CD4-positive, alpha-beta memory T cell (primary cell): ENCODE measurements around the gene ETNPPL. TPM values are rescaled to one million over a fixed set of nuclear protein-coding genes. Genes with fewer than 3 reads are reported as not detected.
"Not testable (repeated sequence)": the region's sequence is repeated elsewhere in the genome, so short reads cannot be mapped to it uniquely, and the experiment has no call there.

Experiments
- CTCF ChIA-PET: fragments of 350-600 bp; sonication (Branson Sonifier 250); formaldehyde crosslinking; loops from one replicate; lab custom pipeline; 2021; ENCODE audit warnings: inconsistent platforms; ENCODE audit not compliant: partially characterized antibody; lab: Charles Lee
- POLR2A ChIA-PET: fragments of 350-600 bp; sonication (Branson Sonifier 250); formaldehyde crosslinking; loops from one replicate; lab custom pipeline; 2021; ENCODE audit not compliant: partially characterized antibody; lab: Charles Lee
- DNase-seq, 5 donors: peaks; one replicate each; pipeline versions ENCODE4 v3.0.0 to v3.0.0-alpha.2; 2020 to 2022; ENCODE audit warnings: mixed read lengths in 1 of 5
- H3K27ac ChIP-seq: one replicate; pipeline ENCODE4 v1.7.0; 2013; ENCODE audit warnings: low read depth, low read length
- H3K27me3 ChIP-seq: 2 replicates; pipeline ENCODE4 v1.7.0; 2013; ENCODE audit warnings: mild to moderate bottlenecking, low read length, moderate library complexity; ENCODE audit not compliant: insufficient read depth
- H3K36me3 ChIP-seq: 2 replicates; pipeline ENCODE4 v1.7.0; 2013; ENCODE audit warnings: mild to moderate bottlenecking, low read length, moderate library complexity; ENCODE audit not compliant: insufficient read depth
- H3K4me1 ChIP-seq: 2 replicates; pipeline ENCODE4 v1.7.0; 2013; ENCODE audit warnings: mild to moderate bottlenecking, low read length, moderate library complexity; ENCODE audit not compliant: insufficient read depth
- H3K4me3 ChIP-seq, 2 donors: one replicate each; pipeline ENCODE4 v1.7.0; 2013; ENCODE audit warnings: low read length in 2 of 2, mild to moderate bottlenecking in 1 of 2
- H3K9me3 ChIP-seq, 2 donors: one replicate each; pipeline ENCODE4 v1.7.0; 2013; ENCODE audit warnings: low read length in 2 of 2, control low read depth in 1 of 2; ENCODE audit not compliant: control insufficient read depth in 1 of 2
- H3K27ac Mint-ChIP-seq, 7 donors: one replicate each; pipeline ENCODE4 v1.8.0; 2020 to 2021; ENCODE audit warnings: mixed read lengths in 7 of 7, mild to moderate bottlenecking in 6 of 7, inconsistent platforms in 3 of 7, moderate library complexity in 3 of 7
- H3K27me3 Mint-ChIP-seq, 2 donors: one replicate each; pipeline ENCODE4 v1.8.0; 2020 to 2021; ENCODE audit warnings: mixed read lengths in 2 of 2
- H3K36me3 Mint-ChIP-seq, 2 donors: one replicate each; pipeline ENCODE4 v1.8.0; 2020 to 2021; ENCODE audit warnings: mixed read lengths in 2 of 2, inconsistent platforms in 1 of 2, mild to moderate bottlenecking in 1 of 2
- H3K4me1 Mint-ChIP-seq, 4 donors: one replicate each; pipeline ENCODE4 v1.8.0; 2020 to 2021; ENCODE audit warnings: mixed read lengths in 4 of 4, mild to moderate bottlenecking in 1 of 4
- H3K4me3 Mint-ChIP-seq, 8 donors: one replicate each; pipeline ENCODE4 v1.8.0; 2020 to 2021; ENCODE audit warnings: mixed read lengths in 8 of 8, mild to moderate bottlenecking in 7 of 8, moderate library complexity in 6 of 8, inconsistent platforms in 3 of 8
- H3K9me3 Mint-ChIP-seq, 8 donors: one replicate each; pipeline ENCODE4 v1.8.0; 2020 to 2021; ENCODE audit warnings: mixed read lengths in 8 of 8, mild to moderate bottlenecking in 5 of 8, inconsistent platforms in 3 of 8, moderate library complexity in 1 of 8
- intact Hi-C: fragments of 100-400 bp; cut with micrococcal nuclease; formaldehyde crosslinking; loops from one replicate; pipeline ENCODE4 v1.15.1; 2023
- polyA plus RNA-seq, 2 donors: library from polyadenylated mRNA; unstranded; fragments of 300-500 nt; fragmentation: Illumina TruSeq; gene quantifications; one replicate each; pipeline ENCODE4 v1.2.3, GENCODE V29; 2021
- total RNA-seq, 2 experiments: library from RNA; stranded (reverse); gene quantifications; one replicate each; pipeline ENCODE4 v1.2.3, GENCODE V29; 2021

ETNPPL gene
- total and polyA plus RNA-seq, 4 experiments from 2014 or later, result not detected

- H3K4me1 Mint-ChIP-seq, result peaks cover 0 to 1% (median 0%) of the 10 kb centered on the region in 4 donors
- no peak overlapping the region for H3K4me3 ChIP-seq
- ChIA-PET CTCF (no interaction called here), POLR2A (no interaction called here)
- intact Hi-C loops, result no loop called here
- peaks cover 5 to 8% of the 10 kb centered on the region in 2 donors for H3K27me3 Mint-ChIP-seq
- no peaks in the 10 kb centered on the region for H3K9me3 ChIP-seq
- H3K27ac Mint-ChIP-seq, result no peak overlapping the region
- no peaks in the 10 kb centered on the region for H3K27me3 ChIP-seq
- H3K4me3 Mint-ChIP-seq, result no peak overlapping the region
- DNase-seq, result no peak
- no peaks in the 10 kb centered on the region for H3K9me3 Mint-ChIP-seq
- H3K36me3 ChIP-seq, result no peaks in the 10 kb centered on the region
- no peaks in the 10 kb centered on the region for H3K36me3 Mint-ChIP-seq
- H3K27ac ChIP-seq, result no peak overlapping the region
- no peaks in the 10 kb centered on the region for H3K4me1 ChIP-seq
Observed at GRCh38 chr4:108716340-108716739, 46.5 kb downstream of the ETNPPL start.

- Histone ChIP-seq H3K4me1 (no peaks in the 10 kb centered on the region), H3K27ac (no peak overlapping the region), H3K4me3 (no peak overlapping the region), H3K36me3 (no peaks in the 10 kb centered on the region), H3K9me3 (no peaks in the 10 kb centered on the region), H3K27me3 (no peaks in the 10 kb centered on the region)
- no peak overlapping the region for H3K27ac Mint-ChIP-seq
- H3K36me3 Mint-ChIP-seq, result no peaks in the 10 kb centered on the region
- H3K4me3 Mint-ChIP-seq, result no peak overlapping the region
- intact Hi-C loops, result no loop called here
- CTCF ChIA-PET, result no interaction called here
- POLR2A ChIA-PET, result no interaction called here
- H3K9me3 Mint-ChIP-seq, result no peaks in the 10 kb centered on the region
- peaks cover 5 to 8% of the 10 kb centered on the region in 2 donors for H3K27me3 Mint-ChIP-seq
- no peak for DNase-seq
- peaks cover 0 to 1% (median 0%) of the 10 kb centered on the region in 4 donors for H3K4me1 Mint-ChIP-seq
Observed at GRCh38 chr4:108714880-108715279, 48.0 kb downstream of the ETNPPL start.

GRCh38 chr4:108710578-108710977 is 52.3 kb downstream of the ETNPPL start:
- POLR2A ChIA-PET, H3K4me1 Mint-ChIP-seq, DNase-seq, H3K27me3 ChIP-seq, intact Hi-C loops, H3K4me3 ChIP-seq, H3K27me3 Mint-ChIP-seq, H3K4me1 ChIP-seq, H3K36me3 ChIP-seq, H3K9me3 Mint-ChIP-seq, CTCF ChIA-PET, H3K27ac Mint-ChIP-seq, H3K4me3 Mint-ChIP-seq, H3K27ac ChIP-seq, H3K36me3 Mint-ChIP-seq, H3K9me3 ChIP-seq: not testable (repeated sequence)

GRCh38 chr4:108709722-108710121 is 53.1 kb downstream of the ETNPPL start:
- CTCF ChIA-PET, result no interaction called here
- no peak for DNase-seq
- intact Hi-C loops, result no loop called here
- Histone ChIP-seq H3K27me3 (no peaks in the 10 kb centered on the region), H3K36me3 (no peaks in the 10 kb centered on the region), H3K4me3 (no peak overlapping the region), H3K27ac (no peak overlapping the region), H3K9me3 (no peaks in the 10 kb centered on the region), H3K4me1 (no peaks in the 10 kb centered on the region)
- H3K27ac Mint-ChIP-seq, result no peak overlapping the region
- H3K4me1 Mint-ChIP-seq, result no peaks in the 10 kb centered on the region
- no peak overlapping the region for H3K4me3 Mint-ChIP-seq
- no peaks in the 10 kb centered on the region for H3K9me3 Mint-ChIP-seq
- POLR2A ChIA-PET, result no interaction called here
- no peaks in the 10 kb centered on the region for H3K36me3 Mint-ChIP-seq
- peaks cover 0 to 4% of the 10 kb centered on the region in 2 donors for H3K27me3 Mint-ChIP-seq

GRCh38 chr4:108709234-108709633 is 53.6 kb downstream of the ETNPPL start:
- no peaks in the 10 kb centered on the region for H3K4me1 ChIP-seq
- intact Hi-C loops, result no loop called here
- no peaks in the 10 kb centered on the region for H3K36me3 ChIP-seq
- H3K27me3 Mint-ChIP-seq, result peaks cover 0 to 4% of the 10 kb centered on the region in 2 donors
- H3K4me1 Mint-ChIP-seq, result no peaks in the 10 kb centered on the region
- no peaks in the 10 kb centered on the region for H3K27me3 ChIP-seq
- H3K4me3 ChIP-seq, result no peak overlapping the region
- no peaks in the 10 kb centered on the region for H3K9me3 ChIP-seq
- no peaks in the 10 kb centered on the region for H3K9me3 Mint-ChIP-seq
- no peaks in the 10 kb centered on the region for H3K36me3 Mint-ChIP-seq
- no peak overlapping the region for H3K27ac Mint-ChIP-seq
- H3K4me3 Mint-ChIP-seq, result no peak overlapping the region
- DNase-seq, result no peak
- ChIA-PET CTCF (no interaction called here), POLR2A (no interaction called here)
- no peak overlapping the region for H3K27ac ChIP-seq

GRCh38 chr4:108706289-108706688 is 56.6 kb downstream of the ETNPPL start:
- Histone ChIP-seq H3K4me1 (peaks cover 21% of the 10 kb centered on the region), H3K4me3 (no peak overlapping the region), H3K27ac (no peak overlapping the region), H3K36me3 (no peaks in the 10 kb centered on the region), H3K27me3 (no peaks in the 10 kb centered on the region), H3K9me3 (no peaks in the 10 kb centered on the region)
- H3K9me3 Mint-ChIP-seq, result no peaks in the 10 kb centered on the region
- POLR2A ChIA-PET, result no interaction called here
- CTCF ChIA-PET, result interaction anchor here (1.1 kb wide), 1 partner anchor 21 kb away, joined by 3 read pairs; no protein-coding TSS in a partner anchor
- DNase-seq, result no peak
- no peak overlapping the region for H3K4me3 Mint-ChIP-seq
- H3K4me1 Mint-ChIP-seq, result peaks cover 11 to 22% (median 18%) of the 10 kb centered on the region in 4 donors
- intact Hi-C loops, result no loop called here
- H3K36me3 Mint-ChIP-seq, result no peaks in the 10 kb centered on the region
- peaks cover 0 to 2% of the 10 kb centered on the region in 2 donors for H3K27me3 Mint-ChIP-seq
- H3K27ac Mint-ChIP-seq, result no peak overlapping the region

GRCh38 chr4:108703966-108704365 is 58.9 kb downstream of the ETNPPL start:
- ChIA-PET CTCF (no interaction called here), POLR2A (no interaction called here)
- no peak for DNase-seq
- Mint-ChIP-seq H3K36me3 (no peaks in the 10 kb centered on the region), H3K27me3 (peaks cover 0 to 2% of the 10 kb centered on the region in 2 donors), H3K4me1 (peaks cover 17 to 36% (median 28%) of the 10 kb centered on the region in 4 donors), H3K9me3 (no peaks in the 10 kb centered on the region), H3K4me3 (no peak overlapping the region), H3K27ac (no peak overlapping the region)
- no peaks in the 10 kb centered on the region for H3K27me3 ChIP-seq
- no peak overlapping the region for H3K27ac ChIP-seq
- no peak overlapping the region for H3K4me3 ChIP-seq
- no peaks in the 10 kb centered on the region for H3K36me3 ChIP-seq
- H3K4me1 ChIP-seq, result peaks cover 30% of the 10 kb centered on the region
- intact Hi-C loops, result no loop called here
- no peaks in the 10 kb centered on the region for H3K9me3 ChIP-seq

GRCh38 chr4:108703370-108703769 is 59.5 kb downstream of the ETNPPL start:
- Histone ChIP-seq H3K4me1 (peaks cover 30% of the 10 kb centered on the region), H3K36me3 (no peaks in the 10 kb centered on the region), H3K27me3 (no peaks in the 10 kb centered on the region), H3K27ac (no peak overlapping the region), H3K9me3 (no peaks in the 10 kb centered on the region), H3K4me3 (no peak overlapping the region)
- POLR2A ChIA-PET, result no interaction called here
- H3K27me3 Mint-ChIP-seq, result no peaks in the 10 kb centered on the region
- no peak for DNase-seq
- H3K4me1 Mint-ChIP-seq, result peaks cover 17 to 36% (median 28%) of the 10 kb centered on the region in 4 donors
- H3K9me3 Mint-ChIP-seq, result no peaks in the 10 kb centered on the region
- H3K4me3 Mint-ChIP-seq, result peak overlapping the region in 4 of 8 donors; percentile 53 to 67 (median 62)
- CTCF ChIA-PET, result no interaction called here
- intact Hi-C loops, result no loop called here
- peak overlapping the region in 5 of 7 donors; percentile 47 to 89 (median 67) for H3K27ac Mint-ChIP-seq
- H3K36me3 Mint-ChIP-seq, result no peaks in the 10 kb centered on the region
